NT2/D1 (cell line): ENCODE data around the gene BNC1.

Experiments
- SUZ12 ChIP-seq: IDR thresholded peaks from 2 replicates; pipeline ENCODE4 v1.6.1; 2011; ENCODE audit not compliant: insufficient read length, insufficient read depth; ENCODE audit errors: extremely low read depth
- YY1 ChIP-seq: IDR thresholded peaks from 2 replicates; pipeline ENCODE4 v1.6.1; 2011; ENCODE audit not compliant: insufficient read length, insufficient read depth
- ZNF274 ChIP-seq: IDR thresholded peaks from 2 replicates; pipeline ENCODE4 v1.6.1; 2011; ENCODE audit warnings: mild to moderate bottlenecking, low read depth, low read length

DNA sequence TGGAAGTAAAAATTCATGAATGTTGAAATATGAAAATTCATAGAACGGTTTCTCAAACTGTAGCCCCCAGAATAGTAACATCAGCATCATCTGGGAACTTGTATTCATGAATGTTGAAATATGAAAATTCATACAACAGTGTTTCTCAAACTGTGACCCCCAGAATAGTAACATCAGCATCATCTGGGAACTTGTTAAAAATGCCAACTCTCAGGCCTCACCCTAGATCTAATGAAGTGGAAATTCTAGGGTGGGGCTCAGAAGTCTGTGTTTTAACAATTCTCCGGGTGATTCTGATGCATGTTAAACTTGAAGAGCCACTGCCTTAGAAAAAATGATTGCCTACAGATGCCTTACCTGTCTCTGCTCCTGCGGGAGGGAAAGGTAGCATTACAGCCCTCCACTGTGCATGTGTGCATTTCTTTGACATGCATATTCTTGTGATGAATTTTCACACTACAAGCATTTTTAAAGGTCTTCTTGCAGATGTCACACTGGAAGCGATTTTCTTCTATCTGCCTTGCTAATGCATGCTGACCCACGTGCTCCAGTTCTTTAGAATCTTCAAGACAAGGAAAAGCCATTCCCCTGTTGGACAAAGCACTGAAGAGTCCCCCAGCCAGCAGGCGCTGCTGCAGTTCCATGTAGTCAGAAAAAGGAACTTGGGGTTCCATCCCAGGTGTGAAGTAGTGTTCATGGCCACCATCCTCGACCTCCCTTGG lies 21.7 kb downstream of the BNC1 start:
- no peak for TF ChIP-seq ZNF274
- TF ChIP-seq YY1 = no peak
- TF ChIP-seq SUZ12 = no peak
